OCI-LY7 (cell line): ENCODE data around the gene SEMA3G. TPM values are rescaled to one million over a fixed set of nuclear protein-coding genes. Genes with fewer than 3 reads are reported as not detected.

ENCODE experiments used
- BruUV-seq: library from RNA; stranded (reverse); fragments of 400-500 nt; replicated peaks from 2 replicates; lab custom pipeline; 2021; lab: Mats Ljungman, UMichigan
- CTCF ChIA-PET: fragments of 300-600 bp; sonication (Branson Sonifier 250); formaldehyde crosslinking; loops from one replicate; lab custom pipeline; 2022; ENCODE audit warnings: antibody characterized with exemption; ENCODE audit not compliant: unreplicated experiment; lab: Charles Lee
- POLR2A ChIA-PET: fragments of 300-600 bp; sonication (Branson Sonifier 250); formaldehyde crosslinking; loops from one replicate; lab custom pipeline; 2022; ENCODE audit warnings: antibody characterized with exemption; lab: Charles Lee
- DNase-seq: peaks from one replicate; pipeline ENCODE4 v3.0.0-alpha.2; 2015; ENCODE audit warnings: low spot score
- H2AFZ ChIP-seq: fragments of 200-600 bp; sonication (generic), shearing (Covaris generic); 2 replicates; pipeline ENCODE4 v1.6.1; 2014; ENCODE audit warnings: mild to moderate bottlenecking, antibody characterized with exemption, low read length, moderate library complexity
- H3K27ac ChIP-seq: fragments of 200-600 bp; sonication (generic); 2 replicates; pipeline ENCODE4 v1.5.1; 2014; ENCODE audit warnings: mixed run types, low read depth, mild to moderate bottlenecking, moderate library complexity, low read length, inconsistent platforms; ENCODE audit not compliant: poor library complexity, severe bottlenecking
- H3K36me3 ChIP-seq: fragments of 200-600 bp; sonication (generic); 2 replicates; pipeline ENCODE4 v1.6.1; 2014; ENCODE audit warnings: mild to moderate bottlenecking, antibody characterized with exemption, low read length, moderate library complexity, mixed read lengths; ENCODE audit not compliant: insufficient read depth
- H3K4me1 ChIP-seq: fragments of 200-600 bp; sonication (generic); 2 replicates; pipeline ENCODE4 v1.5.1; 2014; ENCODE audit warnings: mild to moderate bottlenecking, low read length; ENCODE audit not compliant: insufficient read depth, poor library complexity, severe bottlenecking
- H3K4me2 ChIP-seq: fragments of 200-600 bp; sonication (generic); 2 replicates; pipeline ENCODE4 v1.6.1; 2014; ENCODE audit warnings: mild to moderate bottlenecking, low read length
- H3K4me3 ChIP-seq: fragments of 200-600 bp; sonication (generic); 2 replicates; pipeline ENCODE4 v1.5.1; 2014; ENCODE audit warnings: mild to moderate bottlenecking, low read depth, low read length; ENCODE audit not compliant: poor library complexity, severe bottlenecking
- H3K79me2 ChIP-seq: fragments of 200-600 bp; sonication (generic); 2 replicates; pipeline ENCODE4 v1.6.1; 2016; ENCODE audit warnings: low read depth, mild to moderate bottlenecking, low read length, moderate library complexity, mixed read lengths; ENCODE audit not compliant: insufficient read depth
- H3K9me2 ChIP-seq: fragments of 200-600 bp; sonication (generic); 2 replicates; pipeline ENCODE4 v1.6.1; 2016; ENCODE audit warnings: mild to moderate bottlenecking, low read length, mixed read lengths; ENCODE audit not compliant: insufficient read depth
- H3K9me3 ChIP-seq: fragments of 200-600 bp; sonication (generic); 2 replicates; pipeline ENCODE4 v1.6.1; 2014; ENCODE audit warnings: mild to moderate bottlenecking, mixed run types, low read length, mixed read lengths
- H4K20me1 ChIP-seq: fragments of 200-600 bp; sonication (generic); 2 replicates; pipeline ENCODE4 v1.6.1; 2014; ENCODE audit warnings: mild to moderate bottlenecking, antibody characterized with exemption, low read length, moderate library complexity, mixed read lengths; ENCODE audit not compliant: insufficient read depth
- CTCF ChIP-seq: fragments of 200-600 bp; sonication (generic); conservative IDR thresholded peaks from 2 replicates; pipeline ENCODE4 v1.5.1; 2014; ENCODE audit warnings: mild to moderate bottlenecking, antibody characterized with exemption, low read length, moderate library complexity, mixed read lengths
- EZH2phosphoT487 ChIP-seq: fragments of 200-600 bp; sonication (generic); IDR thresholded peaks from 2 replicates; pipeline ENCODE4 v1.6.1; 2018; ENCODE audit warnings: low read depth, borderline replicate concordance, mild to moderate bottlenecking, mixed run types, antibody characterized with exemption, low read length, moderate library complexity, mixed read lengths
- intact Hi-C: fragments of 100-400 bp; cut with micrococcal nuclease; formaldehyde crosslinking; loops from one replicate; pipeline ENCODE4 v1.10.0; 2022; ENCODE audit not compliant: unreplicated experiment
- total RNA-seq, 2 experiments: library from RNA; depleted of rRNA in 1 of 2; stranded (reverse); fragments of >200 nt in 1 of 2; shearing (Covaris generic) in 1 of 2; gene quantifications; 2 replicates each; pipeline ENCODE4 v1.2.3, GENCODE V29; 2014 to 2022

SEMA3G gene
- total RNA-seq, 2 experiments from 2014 or later: not detected

GRCh38 chr3:52471371-52472238 lies 26.7 kb upstream of the SEMA3G start:
- POLR2A ChIA-PET: no interaction called here

GRCh38 chr3:52470920-52471319 lies 26.0 kb upstream of the SEMA3G start:
- intact Hi-C loops: loop anchor here (5.0 kb wide), 1 partner anchor 66 kb away; the partner anchor contains the start of gene UQCC5
- Histone ChIP-seq H3K4me1 (no peaks in the 10 kb centered on the region), H3K9me2 (no peaks in the 10 kb centered on the region), H3K79me2 (no peaks in the 10 kb centered on the region), H3K27ac (no peak overlapping the region), H3K4me3 (no peak overlapping the region), H3K36me3 (peaks cover 47% of the 10 kb centered on the region), H3K4me2 (no peak overlapping the region), H2AFZ (no peak overlapping the region), H4K20me1 (no peaks in the 10 kb centered on the region), H3K9me3 (no peaks in the 10 kb centered on the region)
- TF ChIP-seq EZH2phosphoT487 (no peak), CTCF (no peak)
- ChIA-PET POLR2A (interaction anchor here (0.7 kb wide), 1 partner anchor 132 kb away, joined by 3 read pairs; no protein-coding TSS in a partner anchor), CTCF (interaction anchor here (0.8 to 1.2 kb wide), 2 partner anchors 16 to 289 kb away, joined by 3 read pairs; no protein-coding TSS in a partner anchor)
- BruUV-seq: no TSS peak
- no peak for DNase-seq

More at GRCh38 chr3:52471371-52472238, 26.7 kb upstream of the SEMA3G start:
- CTCF ChIA-PET: interaction anchor here (1.2 kb wide), 1 partner anchor 290 kb away, joined by 3 read pairs; no protein-coding TSS in a partner anchor
- Histone ChIP-seq H3K79me2 (no peaks in the 10 kb centered on the region), H3K27ac (no peak overlapping the region), H3K4me2 (no peak overlapping the region), H3K9me2 (no peaks in the 10 kb centered on the region), H3K36me3 (peaks cover 52% of the 10 kb centered on the region), H2AFZ (no peak overlapping the region), H3K4me3 (no peak overlapping the region), H3K4me1 (no peaks in the 10 kb centered on the region), H3K9me3 (no peaks in the 10 kb centered on the region), H4K20me1 (no peaks in the 10 kb centered on the region)
- intact Hi-C loops: loop anchor here (5.0 kb wide), 1 partner anchor 66 kb away; the partner anchor contains the start of gene UQCC5
- TF ChIP-seq CTCF (peak; percentile 80), EZH2phosphoT487 (no peak)
- peak; percentile 52 for DNase-seq
- no TSS peak for BruUV-seq

- no peaks in the 10 kb centered on the region for H3K79me2 ChIP-seq
- H3K27ac ChIP-seq: no peak overlapping the region
- H3K4me2 ChIP-seq: no peak overlapping the region
- TF ChIP-seq EZH2phosphoT487 (no peak), CTCF (no peak)
- H4K20me1 ChIP-seq: no peaks in the 10 kb centered on the region
- H3K9me3 ChIP-seq: no peaks in the 10 kb centered on the region
- H2AFZ ChIP-seq: no peak overlapping the region
- H3K4me1 ChIP-seq: no peaks in the 10 kb centered on the region
- no peaks in the 10 kb centered on the region for H3K9me2 ChIP-seq
- H3K36me3 ChIP-seq: peaks cover 49% of the 10 kb centered on the region
- POLR2A ChIA-PET: interaction anchor here (0.6 kb wide), 1 partner anchor 180 kb away, joined by 3 read pairs; no protein-coding TSS in a partner anchor
- BruUV-seq: no TSS peak
- H3K4me3 ChIP-seq: no peak overlapping the region
- CTCF ChIA-PET: no interaction called here
- no peak for DNase-seq
- intact Hi-C loops: no loop called here
Measured at GRCh38 chr3:52469001-52469400, 24.1 kb upstream of the SEMA3G start.
